Activated naive CD4-positive, alpha-beta T cell treated with anti-CD3 and anti-CD28 coated beads, Interleukin-2, amount 50 U/mL, for 72 hours (primary cell): ENCODE results near the gene HIF1A. TPM values are rescaled to one million over a fixed set of nuclear protein-coding genes. Genes with fewer than 3 reads are reported as not detected.
A peak's percentile ranks its signal among the peaks of the same experiment; 100 is the strongest.

Experiments
- ATAC-seq, 2 donors: fragments of 150-1000 bp; cut with Tn5 transposase; 2 replicates each; pipeline ENCODE4 v1.10.0; 2021; ENCODE audit warnings: mild to moderate bottlenecking in 2 of 2, moderate library complexity in 2 of 2
- DNase-seq, 2 donors: peaks; one replicate each; pipeline ENCODE4 v3.0.0; 2021 to 2022; ENCODE audit warnings: low spot score in 2 of 2
- H3K27ac Mint-ChIP-seq, 2 donors: one replicate each; pipeline ENCODE4 v1.8.0; 2022; ENCODE audit warnings: mild to moderate bottlenecking in 2 of 2, mixed read lengths in 2 of 2
- H3K36me3 Mint-ChIP-seq, 2 donors: one replicate each; pipeline ENCODE4 v1.8.0; 2022; ENCODE audit warnings: mixed read lengths in 2 of 2
- H3K9me3 Mint-ChIP-seq, 2 donors: one replicate each; pipeline ENCODE4 v1.8.0; 2022; ENCODE audit warnings: mixed read lengths in 2 of 2
- total RNA-seq, 2 donors: library from RNA; stranded (reverse); gene quantifications; one replicate each; pipeline ENCODE4 v1.2.3, GENCODE V29; 2022

The HIF1A gene
- total RNA-seq, 2 donors from 2014 or later = 165 to 170 TPM

DNA sequence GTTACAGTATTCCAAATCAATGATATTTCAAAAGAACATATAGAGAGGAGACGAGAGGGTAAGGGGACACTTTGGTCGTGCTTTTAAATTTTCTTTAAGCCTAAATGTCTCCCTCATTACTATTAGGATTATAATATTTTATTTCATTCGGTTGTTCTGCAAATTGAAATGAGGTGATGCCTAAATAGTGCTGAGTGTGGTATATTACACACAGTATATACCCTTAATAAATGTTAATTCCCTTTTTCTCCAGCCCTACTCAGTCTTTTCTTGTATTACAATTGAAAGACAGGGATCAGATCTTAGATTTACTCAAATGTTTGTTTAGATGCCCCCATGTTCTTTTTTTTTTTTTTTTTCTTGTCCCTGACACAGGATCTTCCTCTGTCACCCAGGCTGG, 74.6 kb downstream of the HIF1A start:
- no peak overlapping the region for H3K27ac Mint-ChIP-seq
- H3K9me3 Mint-ChIP-seq = no peaks in the 10 kb centered on the region
- ATAC-seq (no peak), DNase-seq (no peak)
- H3K36me3 Mint-ChIP-seq = peaks cover 6 to 15% of the 10 kb centered on the region in 2 donors

GRCh38 chr14:61774861-61775260, 79.5 kb downstream of the HIF1A start:
- peaks cover 6 to 35% of the 10 kb centered on the region in 2 donors for H3K36me3 Mint-ChIP-seq
- H3K27ac Mint-ChIP-seq = no peak overlapping the region
- DNase-seq (no peak), ATAC-seq (peak in 1 of 2 donors; percentile 18)
- no peaks in the 10 kb centered on the region for H3K9me3 Mint-ChIP-seq

DNA sequence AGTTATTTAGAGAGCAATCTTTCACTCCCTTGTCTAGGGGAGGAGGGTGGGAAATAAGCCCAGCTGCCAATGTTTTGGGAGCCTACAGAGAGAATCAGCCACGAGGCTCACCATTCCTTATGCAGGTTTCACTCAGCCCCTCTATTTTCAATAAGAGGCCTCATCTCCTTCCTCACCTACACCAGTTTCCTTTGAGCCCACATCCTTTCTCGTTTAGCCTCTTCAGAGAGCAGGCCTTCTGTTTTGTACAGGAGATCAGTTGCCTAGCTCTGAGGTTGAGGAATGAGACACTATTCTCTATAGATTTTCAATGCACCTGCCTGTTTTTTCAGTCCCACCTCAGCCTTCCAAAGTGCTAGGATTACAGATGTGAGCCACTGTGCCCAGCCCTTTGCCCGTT, 84.8 kb downstream of the HIF1A start:
- H3K27ac Mint-ChIP-seq = peak overlapping the region; percentile 55 to 77
- ATAC-seq (peak; percentile 72 to 95), DNase-seq (peak in 1 of 2 donors; percentile 16)
- peaks cover 16 to 47% of the 10 kb centered on the region in 2 donors for H3K36me3 Mint-ChIP-seq
- H3K9me3 Mint-ChIP-seq = no peaks in the 10 kb centered on the region

- no peaks in the 10 kb centered on the region for H3K9me3 Mint-ChIP-seq
Measured at GRCh38 chr14:61797309-61797708, 102.0 kb downstream of the HIF1A start.

More at GRCh38 chr14:61797309-61797708, 102.0 kb downstream of the HIF1A start:
- DNase-seq (no peak), ATAC-seq (no peak)
- H3K27ac Mint-ChIP-seq = no peak overlapping the region
- peaks cover 0 to 5% of the 10 kb centered on the region in 2 donors for H3K36me3 Mint-ChIP-seq

Other genes starting within 250 kb of the HIF1A start
- gene SNAPC1, start 66.9 kb downstream of the HIF1A start, total RNA-seq = 10 to 100 TPM; 10.5 to 11.4 TPM
- gene SYT16, start 117.2 kb downstream of the HIF1A start, total RNA-seq = not detected